ENCODE data around the gene BPIFB2.

DNA sequence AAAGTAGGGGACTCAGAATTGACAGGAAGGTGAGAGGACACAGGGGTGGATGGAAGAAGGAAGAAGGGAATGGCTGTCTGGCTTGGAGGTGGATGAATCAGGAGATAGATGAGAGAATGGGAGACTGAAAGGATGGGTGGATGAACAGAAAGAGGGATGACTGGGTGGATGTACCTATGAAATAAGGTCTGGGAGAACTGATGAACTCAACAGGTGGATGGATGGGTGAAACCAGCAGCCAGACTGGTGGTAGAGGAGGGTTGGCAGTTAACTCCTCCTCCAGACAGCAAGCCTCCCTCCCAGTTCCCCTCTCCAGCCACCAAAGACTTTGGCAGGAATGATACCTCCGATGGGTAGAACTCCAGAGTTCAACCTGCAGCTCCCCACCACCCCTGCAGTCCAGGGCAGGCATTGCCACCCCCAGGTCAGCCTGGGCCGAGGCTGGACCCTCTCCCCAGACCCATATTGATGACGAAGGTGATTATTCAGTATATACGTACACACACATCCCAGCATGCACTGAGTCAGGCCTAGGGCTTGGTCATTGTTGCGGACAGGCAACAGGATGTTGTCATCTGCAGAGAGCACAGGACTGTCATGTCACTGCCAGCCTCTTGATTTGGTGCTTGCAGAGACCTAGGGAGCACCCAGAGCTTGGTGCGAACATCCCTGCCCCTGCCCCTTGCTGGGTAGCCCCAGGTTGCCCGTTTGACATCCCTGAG, 5.3 kb upstream of the BPIFB2 start:
- TF ChIP-seq TAF1 (IDR thresholded peaks at IDR 0.05; ENCODE audit: low read depth) (no peak), ZBTB7A (IDR thresholded peaks at IDR 0.05; ENCODE audit: low read depth) (no peak)

Data from Ishikawa (cell line).